GM12801 (cell line): ENCODE data around the gene KRT37.

Experiments
- CTCF ChIP-seq: IDR thresholded peaks from one replicate; pipeline ENCODE4 v1.5.1; 2011; ENCODE audit warnings: control low read depth; ENCODE audit not compliant: insufficient read length; ENCODE audit errors: extremely low read depth

KRT37 gene

GRCh38 chr17:41407226-41407625 lies 17.2 kb downstream of the KRT37 start:
- TF ChIP-seq CTCF: no peak

- no peak for TF ChIP-seq CTCF
Measured at GRCh38 chr17:41406205-41406604, 18.2 kb downstream of the KRT37 start.

- no peak for TF ChIP-seq CTCF
Measured at GRCh38 chr17:41404024-41404671, 20.2 kb downstream of the KRT37 start.

GRCh38 chr17:41403404-41404023 lies 20.9 kb downstream of the KRT37 start:
- no peak for TF ChIP-seq CTCF

GRCh38 chr17:41402161-41402560 lies 22.2 kb downstream of the KRT37 start:
- TF ChIP-seq CTCF: no peak

- no peak for TF ChIP-seq CTCF
Measured at GRCh38 chr17:41396996-41397660, 27.3 kb downstream of the KRT37 start, which contains the start of gene KRT31. Gene KRT31 (minus strand): TSS chr17:41397608. CDS start chr17:41397539, 69 bp downstream.

GRCh38 chr17:41396340-41396739 lies 28.0 kb downstream of the KRT37 start:
- no peak for TF ChIP-seq CTCF
